ENCODE measurements around the gene MUS81. TPM values are rescaled to one million over a fixed set of nuclear protein-coding genes. Genes with fewer than 3 reads are reported as not detected.

MUS81 gene
- total RNA-seq, 8 experiments from 2014 or later: 27.4 to 47.3 (median 42.1) TPM

DNA sequence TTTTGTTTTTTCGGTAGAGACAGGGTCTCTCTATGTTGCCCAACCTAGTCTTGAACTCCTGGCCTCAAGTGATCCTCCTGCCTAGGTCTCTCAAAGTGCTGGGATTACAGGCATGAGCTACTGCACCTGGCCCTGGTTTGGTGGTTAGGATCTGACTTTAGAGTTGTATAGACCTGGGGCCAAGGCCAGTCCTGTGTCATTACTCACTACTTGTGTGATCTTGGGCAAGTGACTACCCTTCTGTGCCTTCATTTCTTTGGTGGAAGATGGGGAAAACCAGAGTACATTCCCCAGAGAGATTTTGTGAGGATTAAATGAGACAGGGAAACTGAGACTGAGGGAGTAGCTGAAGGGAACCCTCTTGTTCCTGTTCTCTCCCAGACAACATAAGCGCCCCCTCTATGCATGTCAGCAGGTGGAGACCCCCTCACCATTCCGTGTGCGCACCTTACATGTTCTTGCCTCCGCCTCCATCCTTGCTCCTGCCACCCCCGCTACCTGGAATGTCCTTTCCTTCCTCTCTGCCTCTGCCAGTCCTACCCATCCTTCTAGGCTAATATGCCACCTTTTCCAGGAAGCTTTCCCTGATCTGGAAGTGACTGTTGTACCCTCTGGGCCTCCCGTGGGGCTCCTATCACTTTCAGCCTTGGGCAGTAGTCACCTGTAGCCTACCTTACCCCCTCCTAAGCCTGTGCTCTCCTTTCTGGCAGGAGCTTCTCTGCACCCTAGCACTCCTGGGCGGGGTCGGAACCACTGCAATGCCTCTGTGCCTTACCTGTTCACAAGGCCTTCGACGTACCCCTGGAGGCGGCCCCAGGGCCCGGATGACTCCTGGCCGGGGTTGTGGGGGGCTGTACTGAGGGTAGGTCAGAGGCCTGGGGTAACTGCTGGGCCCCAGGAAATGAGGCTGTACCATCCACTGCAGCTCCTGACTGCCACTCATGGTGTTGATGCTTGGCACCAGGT is 36.1 kb downstream of the MUS81 start:
- no peak for ATAC-seq (replicated peaks in 6 of 8)
- in situ Hi-C loops (cut with MboI; ENCODE audit: low pct_unique_long_range_greater_than_20kb in 2 of 9, low sequenced_read_pairs in 9 of 9, unreplicated experiment in 9 of 9): loop anchor here in 1 of 9 experiments (25.0 kb wide), 1 partner anchor 91 kb away; no protein-coding TSS in a partner anchor
- no peak overlapping the region for H3K27ac ChIP-seq
- peaks cover 12 to 16% of the 10 kb centered on the region in 2 donors for H3K4me1 ChIP-seq (replicated peaks in 1 of 2)
- 71 to 100% (median 83%) methylated on average over 1 to 11 of the region's 14 CpGs; no CpG with 5 or more reads in 3 of the 10 experiments for WGBS, 10 experiments
- H3K4me3 ChIP-seq: no peak overlapping the region

DNA sequence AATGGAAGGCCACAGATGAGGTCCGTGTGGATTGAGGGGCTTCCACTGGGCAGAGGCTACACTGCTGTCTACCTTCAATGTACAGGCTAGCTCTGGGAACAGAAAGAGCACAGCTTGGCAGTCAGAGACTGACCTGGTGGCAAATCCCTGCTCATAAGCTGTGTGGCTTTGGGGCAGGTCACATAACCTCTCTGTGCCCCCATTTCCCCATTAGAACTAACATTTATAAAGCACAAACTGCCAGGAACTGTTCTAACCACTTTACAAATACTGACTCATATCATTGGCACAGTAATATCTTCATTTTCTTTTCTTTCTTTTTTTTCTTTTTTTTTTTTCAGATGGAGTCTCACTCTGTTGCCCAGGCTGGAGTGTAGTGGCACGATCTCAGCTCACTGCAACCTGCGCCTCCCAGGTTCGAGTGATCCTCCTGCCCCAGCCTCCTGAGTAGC is 36.8 kb downstream of the MUS81 start:
- ATAC-seq (replicated peaks in 6 of 8): no peak
- WGBS, 10 experiments: 17 to 100% (median 80%) methylated on average over 1 to 4 of the region's 4 CpGs; no CpG with 5 or more reads in 1 of the 10 experiments
- H3K4me1 ChIP-seq (replicated peaks in 1 of 2): peaks cover 5 to 12% of the 10 kb centered on the region in 2 donors
- H3K27ac ChIP-seq: no peak overlapping the region
- in situ Hi-C loops (cut with MboI; ENCODE audit: low pct_unique_long_range_greater_than_20kb in 2 of 9, low sequenced_read_pairs in 9 of 9, unreplicated experiment in 9 of 9): loop anchor here in 1 of 9 experiments (25.0 kb wide), 1 partner anchor 90 kb away; no protein-coding TSS in a partner anchor
- no peak overlapping the region for H3K4me3 ChIP-seq

DNA sequence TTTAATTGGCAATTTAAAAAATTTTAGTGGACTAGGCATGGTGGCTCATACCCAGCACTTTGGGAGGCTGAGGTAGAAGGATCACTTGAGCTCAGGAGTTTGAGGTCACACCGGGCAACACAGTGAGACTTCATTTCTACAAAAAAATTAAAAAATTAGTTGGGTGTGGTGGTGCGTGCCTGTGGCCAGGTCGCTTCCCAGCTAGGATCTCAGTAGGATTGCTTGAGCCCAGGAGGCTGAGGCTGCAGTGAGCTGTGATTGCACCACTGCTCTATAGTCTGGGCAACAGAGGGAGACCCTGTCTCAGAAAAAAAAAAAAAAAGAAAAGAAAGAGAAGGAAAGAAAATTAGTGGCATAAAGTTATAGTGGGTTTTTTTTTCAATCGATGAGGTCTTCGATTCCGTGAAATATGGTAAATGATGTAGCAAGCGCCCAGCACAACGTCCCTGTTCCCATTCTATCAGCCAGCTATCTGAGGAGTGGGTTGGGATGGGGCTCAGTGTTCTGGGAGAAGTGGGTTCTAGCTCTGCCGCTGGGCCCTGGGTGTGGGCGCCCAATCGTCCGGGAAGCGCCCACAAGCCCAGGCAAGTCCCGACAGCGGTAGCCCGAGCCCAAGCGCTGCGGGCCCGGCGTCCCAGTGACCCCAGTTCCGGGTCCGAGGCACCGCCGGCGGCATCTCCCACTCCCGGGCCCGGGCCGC is 38.6 kb downstream of the MUS81 start:
- ATAC-seq (replicated peaks in 6 of 8): peak in 2 of 8 experiments; percentile 1 to 4
- in situ Hi-C loops (cut with MboI; ENCODE audit: low pct_unique_long_range_greater_than_20kb in 2 of 9, low sequenced_read_pairs in 9 of 9, unreplicated experiment in 9 of 9): loop anchor here in 1 of 9 experiments (25.0 kb wide), 1 partner anchor 88 kb away; no protein-coding TSS in a partner anchor
- no peak overlapping the region for H3K27ac ChIP-seq

DNA sequence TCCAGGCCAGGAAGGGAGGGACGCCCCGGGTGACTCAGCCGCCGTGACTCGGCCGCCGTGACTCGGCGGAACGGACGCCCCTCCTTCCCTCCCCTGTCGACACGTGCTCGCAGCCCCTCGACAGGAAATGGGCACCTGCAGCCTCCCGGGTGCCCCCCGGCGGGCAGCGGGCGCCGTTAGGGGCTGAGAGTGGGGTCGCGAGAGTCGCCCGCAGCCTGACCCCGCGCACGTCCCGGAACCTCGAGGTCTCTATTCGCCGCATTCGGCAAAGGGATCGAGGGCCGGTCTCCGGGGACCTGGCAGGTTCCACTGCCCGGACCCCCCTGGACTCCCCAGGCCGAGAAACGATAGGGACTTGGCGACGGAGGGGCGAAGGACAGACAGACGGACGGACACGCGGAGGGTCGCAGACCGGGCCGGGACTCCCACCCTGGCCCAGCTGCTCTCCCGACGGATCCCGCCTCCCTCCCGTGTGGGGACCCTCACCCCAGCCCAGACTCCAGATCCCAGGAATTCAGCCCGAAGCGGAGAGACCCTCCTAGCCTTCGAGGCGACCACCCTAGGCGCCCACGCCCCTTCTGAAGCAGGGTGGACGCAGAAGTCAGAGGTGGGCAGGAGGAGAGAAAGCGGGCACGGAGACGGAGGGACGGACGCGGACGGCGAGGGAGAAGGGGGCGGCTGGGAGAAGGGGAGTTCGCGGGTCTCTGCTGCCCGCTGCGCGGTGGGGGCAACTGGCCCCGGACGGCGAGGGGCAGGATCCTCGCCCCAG is 39.3 kb downstream of the MUS81 start:
- in situ Hi-C loops (cut with MboI; ENCODE audit: low pct_unique_long_range_greater_than_20kb in 2 of 9, low sequenced_read_pairs in 9 of 9, unreplicated experiment in 9 of 9): loop anchor here in 1 of 9 experiments (25.0 kb wide), 1 partner anchor 88 kb away; no protein-coding TSS in a partner anchor
- 1% methylated on average over 25 of the region's 78 CpGs; no CpG with 5 or more reads in 9 of the 10 experiments for WGBS, 10 experiments
- H3K4me1 ChIP-seq (replicated peaks in 1 of 2): no peaks in the 10 kb centered on the region

More for the DNA sequence above, 38.6 kb downstream of the MUS81 start:
- Histone ChIP-seq H3K4me3 (peak overlapping the region in 3 of 5 donors; percentile 8 to 34 (median 22)), H3K4me1 (replicated peaks in 1 of 2) (peaks cover under 1 to 2% of the 10 kb centered on the region in 2 donors)
- 9 to 71% (median 43%) methylated on average over 1 to 13 of the region's 28 CpGs; no CpG with 5 or more reads in 2 of the 10 experiments for WGBS, 10 experiments

DNA sequence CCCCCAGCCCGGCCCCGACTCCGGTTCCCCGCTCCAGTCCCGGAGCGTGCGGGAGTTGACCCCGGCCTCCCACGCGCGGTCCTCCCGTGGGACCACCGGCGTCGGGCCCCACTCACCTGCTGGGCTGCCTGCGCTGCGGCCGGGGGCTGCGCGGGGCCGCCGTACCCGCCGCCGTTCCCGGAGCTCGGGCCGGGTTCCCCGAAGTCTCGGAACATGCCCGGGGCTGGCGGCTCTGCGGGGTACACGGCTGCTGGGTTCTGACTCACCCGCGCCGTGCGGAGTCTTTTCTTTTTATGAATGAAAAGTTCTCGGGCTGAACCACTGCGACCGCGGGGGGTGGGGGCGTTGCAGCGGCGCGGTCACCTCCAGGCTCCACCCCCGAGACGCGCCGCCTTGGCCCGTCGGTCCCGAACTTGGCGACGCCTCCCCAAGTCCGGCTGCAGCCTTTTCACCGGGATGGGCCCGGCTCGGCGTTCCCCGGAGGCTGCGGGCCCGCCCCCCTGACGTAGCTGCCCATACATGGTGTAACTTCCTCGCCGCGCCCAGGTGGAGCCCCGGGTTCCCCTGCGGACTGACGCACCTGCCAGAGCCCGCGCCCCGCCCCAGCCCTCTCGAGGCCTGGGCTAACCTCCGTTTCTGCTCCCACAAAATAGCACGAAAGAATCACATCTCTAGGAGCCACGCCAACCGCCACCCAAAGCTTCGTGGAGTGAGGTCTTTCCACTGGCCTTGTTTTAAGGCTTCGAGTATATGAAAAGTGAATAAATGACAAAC is 40.1 kb downstream of the MUS81 start, which contains the start of gene FOSL1:
Gene FOSL1 (minus strand): TSS at position 264 of the 774 bp plus-strand sequence. CDS start 49 bp downstream, at position 215.
- peak within 1 kb of the TSS; percentile 10 to 34 (median 22) for H3K4me3 ChIP-seq
- in situ Hi-C loops (cut with MboI; ENCODE audit: low pct_unique_long_range_greater_than_20kb in 2 of 9, low sequenced_read_pairs in 9 of 9, unreplicated experiment in 9 of 9): no loop called here
- H3K27ac ChIP-seq: no peak within 1 kb of the TSS
- 0 to 35% (median 17%) methylated on average over 1 to 7 of the region's 80 CpGs; no CpG with 5 or more reads in 5 of the 10 experiments for WGBS, 10 experiments
- H3K4me1 ChIP-seq (replicated peaks in 1 of 2): no peaks in the 10 kb centered on the region
- peak; percentile 60 to 92 (median 88) for ATAC-seq (replicated peaks in 6 of 8)

More for the DNA sequence above, 39.3 kb downstream of the MUS81 start:
- Histone ChIP-seq H3K27ac (no peak overlapping the region), H3K4me3 (peak overlapping the region in 4 of 5 donors; percentile 21 to 34 (median 26))
- ATAC-seq (replicated peaks in 6 of 8): peak; percentile 29 to 54 (median 46)

DNA sequence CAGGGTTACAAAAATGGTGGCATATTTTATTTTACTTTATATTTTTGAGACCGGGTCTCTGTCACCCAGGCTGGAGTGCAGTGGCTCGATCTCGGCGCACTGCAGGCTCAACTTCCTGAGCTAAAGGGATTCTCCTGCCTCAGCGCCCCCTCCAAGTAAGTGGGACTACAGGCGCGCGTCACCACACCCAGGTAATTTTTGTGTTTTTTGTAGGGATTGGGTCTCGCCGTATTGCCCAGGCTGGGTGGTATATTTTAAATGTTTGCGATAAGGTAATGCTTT is 40.6 kb downstream of the MUS81 start:
- Histone ChIP-seq H3K4me1 (replicated peaks in 1 of 2) (no peaks in the 10 kb centered on the region), H3K4me3 (peak overlapping the region in 1 of 5 donors; percentile 31), H3K27ac (no peak overlapping the region)
- in situ Hi-C loops (cut with MboI; ENCODE audit: low pct_unique_long_range_greater_than_20kb in 2 of 9, low sequenced_read_pairs in 9 of 9, unreplicated experiment in 9 of 9): no loop called here
- 29 to 100% (median 71%) methylated on average over 1 to 11 of the region's 11 CpGs; no CpG with 5 or more reads in 2 of the 10 experiments for WGBS, 10 experiments
- ATAC-seq (replicated peaks in 6 of 8): no peak

DNA sequence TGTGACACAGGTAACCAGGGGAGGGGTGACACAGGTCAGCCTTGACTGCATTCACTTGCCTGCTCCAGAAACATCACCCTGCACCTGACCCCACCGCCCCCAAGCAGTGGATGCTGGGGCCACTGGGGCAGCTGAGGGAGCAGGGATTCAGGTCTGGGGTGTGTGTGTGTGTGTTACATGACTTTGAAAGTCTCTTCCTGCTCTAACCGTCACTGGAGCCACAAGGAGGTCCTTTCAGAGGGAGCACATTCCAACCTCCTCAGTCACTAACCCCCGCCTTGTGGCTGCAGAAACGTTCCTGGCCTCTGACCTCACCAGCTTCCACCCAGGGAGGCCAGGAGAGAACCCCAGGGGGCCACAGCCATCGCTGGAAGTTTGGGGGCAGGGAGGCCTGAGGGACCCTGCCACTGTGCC is 42.8 kb downstream of the MUS81 start:
- peak in 1 of 8 experiments; percentile 2 for ATAC-seq (replicated peaks in 6 of 8)
- no peaks in the 10 kb centered on the region for H3K4me1 ChIP-seq (replicated peaks in 1 of 2)
- in situ Hi-C loops (cut with MboI; ENCODE audit: low pct_unique_long_range_greater_than_20kb in 2 of 9, low sequenced_read_pairs in 9 of 9, unreplicated experiment in 9 of 9): no loop called here
- H3K27ac ChIP-seq: no peak overlapping the region
- H3K4me3 ChIP-seq: no peak overlapping the region
- 0 to 20% (median 0%) methylated on average over 1 to 3 of the region's 5 CpGs; no CpG with 5 or more reads in 6 of the 10 experiments for WGBS, 10 experiments

DNA sequence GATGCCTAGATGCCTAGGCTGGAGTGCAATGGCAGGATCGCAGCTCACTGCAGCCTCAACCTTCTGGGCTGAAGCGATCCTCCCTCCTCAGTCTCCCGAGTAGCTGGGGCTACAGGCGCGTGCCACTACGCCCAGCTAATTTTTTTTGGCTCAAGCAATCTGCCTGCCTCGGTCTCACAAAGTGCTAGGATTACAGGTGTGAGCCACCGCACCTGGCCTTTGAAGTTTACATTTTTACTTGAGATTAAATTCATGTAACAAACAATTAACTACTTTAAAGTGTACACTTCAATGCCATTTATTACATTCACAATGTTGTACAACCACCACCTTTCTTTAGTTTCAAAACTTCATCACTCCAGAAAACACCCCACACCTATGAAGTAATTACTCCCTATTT is 43.5 kb downstream of the MUS81 start:
- Histone ChIP-seq H3K27ac (no peak overlapping the region), H3K4me1 (replicated peaks in 1 of 2) (no peaks in the 10 kb centered on the region), H3K4me3 (no peak overlapping the region)
- in situ Hi-C loops (cut with MboI; ENCODE audit: low pct_unique_long_range_greater_than_20kb in 2 of 9, low sequenced_read_pairs in 9 of 9, unreplicated experiment in 9 of 9): no loop called here
- no peak for ATAC-seq (replicated peaks in 6 of 8)
- 56 to 100% (median 80%) methylated on average over 1 to 8 of the region's 8 CpGs; no CpG with 5 or more reads in 3 of the 10 experiments for WGBS, 10 experiments

DNA sequence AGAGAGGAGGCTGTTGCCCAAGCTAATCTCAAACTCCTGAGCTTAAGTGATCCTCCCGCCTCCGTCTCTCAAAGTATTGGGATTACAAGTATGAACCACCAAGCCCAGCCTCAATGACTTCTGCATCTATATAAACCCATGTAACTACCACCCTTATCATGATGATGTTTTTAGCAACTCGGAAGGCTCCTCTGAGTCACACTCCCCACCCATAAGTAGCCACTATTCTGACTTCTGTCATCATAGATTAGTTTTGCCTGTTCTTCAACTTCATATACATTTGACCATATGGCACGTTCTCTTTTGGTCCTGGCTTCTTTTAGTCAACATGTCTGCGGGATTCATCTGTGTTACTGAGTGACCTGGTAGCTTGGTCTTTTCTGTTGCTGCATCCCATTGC is 46.4 kb downstream of the MUS81 start:
- H3K4me3 ChIP-seq: no peak overlapping the region
- in situ Hi-C loops (cut with MboI; ENCODE audit: low pct_unique_long_range_greater_than_20kb in 2 of 9, low sequenced_read_pairs in 9 of 9, unreplicated experiment in 9 of 9): no loop called here
- WGBS, 10 experiments: 0 to 100% (median 60%) methylated on average over 1 to 3 of the region's 5 CpGs; no CpG with 5 or more reads in 1 of the 10 experiments
- H3K4me1 ChIP-seq (replicated peaks in 1 of 2): peaks cover 0 to 1% of the 10 kb centered on the region in 2 donors
- ATAC-seq (replicated peaks in 6 of 8): peak in 2 of 8 experiments; percentile 47 to 59
- no peak overlapping the region for H3K27ac ChIP-seq

DNA sequence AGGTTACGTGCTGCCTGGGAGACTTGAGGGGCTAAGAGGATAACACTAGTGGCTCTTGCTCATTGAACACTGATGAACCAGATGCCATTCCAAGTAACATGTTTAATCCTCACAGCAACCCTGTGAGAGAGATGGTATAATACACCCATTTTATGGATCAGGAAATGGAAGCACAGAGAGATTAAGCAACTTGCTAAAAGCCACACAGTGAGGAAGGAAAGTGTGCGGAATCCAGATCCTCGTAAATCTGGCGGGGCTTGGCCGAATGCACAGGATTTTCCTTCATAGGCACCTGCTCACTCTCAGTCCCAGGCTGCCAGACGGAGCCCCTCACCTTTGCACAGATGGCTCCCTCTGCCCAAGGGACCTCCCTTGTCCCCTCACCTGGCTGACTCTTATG is 47.6 kb downstream of the MUS81 start:
- 80 to 96% (median 90%) methylated on average over 1 to 6 of the region's 6 CpGs; no CpG with 5 or more reads in 4 of the 10 experiments for WGBS, 10 experiments
- ATAC-seq (replicated peaks in 6 of 8): no peak
- in situ Hi-C loops (cut with MboI; ENCODE audit: low pct_unique_long_range_greater_than_20kb in 2 of 9, low sequenced_read_pairs in 9 of 9, unreplicated experiment in 9 of 9): no loop called here
- Histone ChIP-seq H3K4me3 (no peak overlapping the region), H3K27ac (no peak overlapping the region), H3K4me1 (replicated peaks in 1 of 2) (peaks cover 0 to 5% of the 10 kb centered on the region in 2 donors)

DNA sequence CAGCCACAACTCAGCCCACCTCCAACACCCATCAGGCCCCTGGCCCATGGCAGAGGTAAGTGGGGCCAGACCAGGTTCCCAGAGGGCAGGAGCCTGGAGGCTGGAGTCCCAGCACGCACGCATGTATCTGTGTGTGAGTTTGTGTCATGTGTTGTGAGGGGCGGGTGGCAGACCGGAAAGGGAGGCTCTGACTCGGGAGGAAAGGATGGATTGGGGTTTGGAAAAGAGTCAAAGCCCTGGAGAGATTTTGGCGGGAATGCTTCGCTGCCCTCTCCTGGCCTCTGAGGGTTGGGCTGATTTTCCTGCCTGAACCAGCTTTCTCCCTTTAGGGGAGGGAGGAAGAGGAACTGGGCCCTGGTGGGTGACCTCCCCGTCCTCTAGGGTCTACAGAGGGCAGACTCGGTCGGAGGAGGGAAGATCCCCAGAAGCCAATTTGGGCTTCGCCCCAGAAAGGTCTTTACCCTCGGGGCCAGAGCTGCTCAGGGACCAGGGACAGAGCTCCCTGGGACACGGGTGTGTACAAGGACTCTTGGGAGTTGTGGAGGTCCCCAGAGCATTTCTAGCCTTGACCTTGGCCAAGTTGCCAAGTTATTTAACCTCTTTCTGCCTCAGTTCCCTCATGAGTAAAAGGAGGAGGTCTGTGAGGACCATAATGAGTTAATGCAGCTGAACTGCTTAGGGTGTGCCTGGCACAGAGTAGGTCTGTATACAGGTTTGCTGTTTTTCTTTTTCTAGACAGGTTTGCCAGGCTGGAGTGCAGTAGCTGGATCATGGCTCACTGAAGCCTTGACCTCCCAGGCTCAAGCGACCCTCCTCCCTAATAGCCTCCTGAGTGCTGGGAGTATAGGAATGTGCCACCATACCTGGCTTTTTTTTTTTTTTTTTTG is 51.7 kb downstream of the MUS81 start:
- Histone ChIP-seq H3K4me1 (replicated peaks in 1 of 2) (peaks cover 0 to 5% of the 10 kb centered on the region in 2 donors), H3K4me3 (no peak overlapping the region), H3K27ac (no peak overlapping the region)
- in situ Hi-C loops (cut with MboI; ENCODE audit: low pct_unique_long_range_greater_than_20kb in 2 of 9, low sequenced_read_pairs in 9 of 9, unreplicated experiment in 9 of 9): no loop called here
- 4 to 100% (median 67%) methylated on average over 1 to 8 of the region's 14 CpGs; no CpG with 5 or more reads in 3 of the 10 experiments for WGBS, 10 experiments
- ATAC-seq (replicated peaks in 6 of 8): peak in 5 of 8 experiments; percentile 10 to 68 (median 16)

Data from motor neuron (in vitro differentiated cells).